ENCODE results near the gene ARHGAP33. TPM values are rescaled to one million over a fixed set of nuclear protein-coding genes. Genes with fewer than 3 reads are reported as not detected.
"Not testable (repeated sequence)": the region's sequence is repeated elsewhere in the genome, so short reads cannot be mapped to it uniquely, and the experiment has no call there.

Gene ARHGAP33
- polyA plus RNA-seq, 1 donor from 2014 or later = 20.5 TPM

DNA sequence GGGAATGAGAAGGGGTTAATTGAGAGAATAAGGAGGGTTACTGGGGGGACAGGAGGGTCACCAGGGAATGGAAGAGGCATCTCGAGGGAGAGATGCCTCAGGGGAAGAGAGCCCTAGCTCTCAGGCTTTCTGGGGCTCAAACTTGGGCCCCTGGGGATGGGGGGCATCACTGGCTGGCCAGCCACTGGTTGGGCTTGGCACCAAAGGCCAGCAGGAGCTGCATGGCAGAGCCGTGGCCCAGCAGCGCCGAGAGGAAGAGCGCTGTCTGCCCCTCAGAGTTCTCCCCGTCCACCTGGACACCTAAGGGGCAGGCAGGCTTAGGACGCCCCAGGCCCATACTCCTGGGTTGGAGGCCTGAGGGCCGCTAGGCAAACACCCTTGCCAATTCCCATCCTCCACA is 17.5 kb downstream of the ARHGAP33 start:
- Histone ChIP-seq H2AFZ (ENCODE audit: low read depth, low read length) (no peak overlapping the region), H3K4me2 (ENCODE audit: low read length) (no peak overlapping the region), H3K9ac (ENCODE audit: low read length) (no peak overlapping the region), H3K4me3 (ENCODE audit: low read length) (no peak overlapping the region), H3K27ac (ENCODE audit: low read length) (no peak overlapping the region), H3K79me2 (replicated peaks; ENCODE audit: insufficient read depth, low read length) (no peaks in the 10 kb centered on the region), H3K9me2 (ENCODE audit: insufficient read depth, low read length) (no peaks in the 10 kb centered on the region), H4K20me1 (ENCODE audit: insufficient read depth) (no peaks in the 10 kb centered on the region), H3K36me3 (ENCODE audit: insufficient read depth, low read length) (no peaks in the 10 kb centered on the region), H3F3A (ENCODE audit: insufficient read depth, low read length, poor library complexity, severe bottlenecking) (no peaks in the 10 kb centered on the region), H3K9me3 (ENCODE audit: low read length) (no peaks in the 10 kb centered on the region), H3K27me3 (ENCODE audit: insufficient read depth, low read depth, low read length) (peaks cover 19% of the 10 kb centered on the region)
- TF ChIP-seq, protein P1, sequence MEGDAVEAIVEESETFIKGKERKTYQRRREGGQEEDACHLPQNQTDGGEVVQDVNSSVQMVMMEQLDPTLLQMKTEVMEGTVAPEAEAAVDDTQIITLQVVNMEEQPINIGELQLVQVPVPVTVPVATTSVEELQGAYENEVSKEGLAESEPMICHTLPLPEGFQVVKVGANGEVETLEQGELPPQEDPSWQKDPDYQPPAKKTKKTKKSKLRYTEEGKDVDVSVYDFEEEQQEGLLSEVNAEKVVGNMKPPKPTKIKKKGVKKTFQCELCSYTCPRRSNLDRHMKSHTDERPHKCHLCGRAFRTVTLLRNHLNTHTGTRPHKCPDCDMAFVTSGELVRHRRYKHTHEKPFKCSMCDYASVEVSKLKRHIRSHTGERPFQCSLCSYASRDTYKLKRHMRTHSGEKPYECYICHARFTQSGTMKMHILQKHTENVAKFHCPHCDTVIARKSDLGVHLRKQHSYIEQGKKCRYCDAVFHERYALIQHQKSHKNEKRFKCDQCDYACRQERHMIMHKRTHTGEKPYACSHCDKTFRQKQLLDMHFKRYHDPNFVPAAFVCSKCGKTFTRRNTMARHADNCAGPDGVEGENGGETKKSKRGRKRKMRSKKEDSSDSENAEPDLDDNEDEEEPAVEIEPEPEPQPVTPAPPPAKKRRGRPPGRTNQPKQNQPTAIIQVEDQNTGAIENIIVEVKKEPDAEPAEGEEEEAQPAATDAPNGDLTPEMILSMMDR (IDR thresholded peaks at IDR 0.05; ENCODE audit: poor library complexity, severe bottlenecking) = no peak
- TF ChIP-seq, protein P2, sequence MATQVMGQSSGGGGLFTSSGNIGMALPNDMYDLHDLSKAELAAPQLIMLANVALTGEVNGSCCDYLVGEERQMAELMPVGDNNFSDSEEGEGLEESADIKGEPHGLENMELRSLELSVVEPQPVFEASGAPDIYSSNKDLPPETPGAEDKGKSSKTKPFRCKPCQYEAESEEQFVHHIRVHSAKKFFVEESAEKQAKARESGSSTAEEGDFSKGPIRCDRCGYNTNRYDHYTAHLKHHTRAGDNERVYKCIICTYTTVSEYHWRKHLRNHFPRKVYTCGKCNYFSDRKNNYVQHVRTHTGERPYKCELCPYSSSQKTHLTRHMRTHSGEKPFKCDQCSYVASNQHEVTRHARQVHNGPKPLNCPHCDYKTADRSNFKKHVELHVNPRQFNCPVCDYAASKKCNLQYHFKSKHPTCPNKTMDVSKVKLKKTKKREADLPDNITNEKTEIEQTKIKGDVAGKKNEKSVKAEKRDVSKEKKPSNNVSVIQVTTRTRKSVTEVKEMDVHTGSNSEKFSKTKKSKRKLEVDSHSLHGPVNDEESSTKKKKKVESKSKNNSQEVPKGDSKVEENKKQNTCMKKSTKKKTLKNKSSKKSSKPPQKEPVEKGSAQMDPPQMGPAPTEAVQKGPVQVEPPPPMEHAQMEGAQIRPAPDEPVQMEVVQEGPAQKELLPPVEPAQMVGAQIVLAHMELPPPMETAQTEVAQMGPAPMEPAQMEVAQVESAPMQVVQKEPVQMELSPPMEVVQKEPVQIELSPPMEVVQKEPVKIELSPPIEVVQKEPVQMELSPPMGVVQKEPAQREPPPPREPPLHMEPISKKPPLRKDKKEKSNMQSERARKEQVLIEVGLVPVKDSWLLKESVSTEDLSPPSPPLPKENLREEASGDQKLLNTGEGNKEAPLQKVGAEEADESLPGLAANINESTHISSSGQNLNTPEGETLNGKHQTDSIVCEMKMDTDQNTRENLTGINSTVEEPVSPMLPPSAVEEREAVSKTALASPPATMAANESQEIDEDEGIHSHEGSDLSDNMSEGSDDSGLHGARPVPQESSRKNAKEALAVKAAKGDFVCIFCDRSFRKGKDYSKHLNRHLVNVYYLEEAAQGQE (IDR thresholded peaks at IDR 0.05; ENCODE audit: borderline replicate concordance) = no peak
- no peak for TF ChIP-seq MXI1 (conservative IDR thresholded peaks at IDR 0.05; ENCODE audit: poor library complexity, severe bottlenecking)
- TF ChIP-seq RAD21 (conservative IDR thresholded peaks at IDR 0.05) = no peak
- no peak for TF ChIP-seq SMC3 (conservative IDR thresholded peaks at IDR 0.05; ENCODE audit: poor library complexity)
- TF ChIP-seq EP300 (conservative IDR thresholded peaks at IDR 0.05; ENCODE audit: poor library complexity, severe bottlenecking) = no peak
- no peak for TF ChIP-seq POLR2AphosphoS5 (IDR thresholded peaks at IDR 0.05)

DNA sequence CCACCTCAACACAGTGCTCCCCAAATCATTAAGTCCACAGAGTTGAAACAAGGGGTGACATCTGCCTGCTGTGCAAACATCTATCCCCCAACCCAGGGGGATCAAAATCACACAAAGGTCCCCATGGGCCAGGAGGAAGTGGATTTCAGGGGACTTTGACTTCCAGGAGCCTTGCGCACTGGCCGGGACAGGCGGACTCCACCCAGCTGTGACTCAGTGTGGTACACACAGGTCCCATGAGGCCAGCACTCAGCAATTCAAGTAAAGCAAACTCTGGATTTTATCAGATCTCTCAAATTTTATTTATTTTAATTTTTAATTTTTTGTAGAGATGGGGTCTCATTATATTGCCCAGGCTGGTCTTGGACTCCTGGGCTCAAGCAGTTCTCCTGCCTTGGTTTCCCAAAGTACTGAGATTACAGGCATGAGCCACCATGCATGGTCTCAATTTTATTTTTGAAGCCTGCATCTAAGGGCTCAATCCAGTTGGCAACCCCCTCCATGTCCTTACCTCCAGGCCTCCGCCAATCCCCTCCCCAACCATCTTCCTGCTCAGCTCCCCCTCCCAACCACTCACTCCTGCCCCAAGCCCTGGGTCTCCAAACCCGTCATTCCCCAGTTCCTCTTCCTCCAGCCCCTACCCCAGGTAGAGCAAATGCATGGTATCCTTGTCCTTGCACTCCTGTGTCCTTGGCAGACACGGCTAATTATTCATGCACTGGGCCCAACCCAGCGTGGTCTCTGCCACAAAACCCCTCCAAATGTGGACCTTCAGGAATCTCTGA is 18.2 kb downstream of the ARHGAP33 start:
- TF ChIP-seq EP300 (conservative IDR thresholded peaks at IDR 0.05; ENCODE audit: poor library complexity, severe bottlenecking) (no peak), TAF1 (IDR thresholded peaks at IDR 0.05; ENCODE audit: low read depth) (no peak), POLR2AphosphoS5 (IDR thresholded peaks at IDR 0.05) (no peak), EZH2 (IDR thresholded peaks at IDR 0.05; ENCODE audit: borderline replicate concordance, insufficient read depth, low read length, poor library complexity, severe bottlenecking) (no peak), MXI1 (conservative IDR thresholded peaks at IDR 0.05; ENCODE audit: poor library complexity, severe bottlenecking) (no peak), RAD21 (conservative IDR thresholded peaks at IDR 0.05) (no peak), SMC3 (conservative IDR thresholded peaks at IDR 0.05; ENCODE audit: poor library complexity) (no peak)
- TF ChIP-seq, protein P2 (IDR thresholded peaks at IDR 0.05; ENCODE audit: borderline replicate concordance) = no peak
- TF ChIP-seq, protein P1 (IDR thresholded peaks at IDR 0.05; ENCODE audit: poor library complexity, severe bottlenecking) = no peak
- Histone ChIP-seq H3K79me2 (replicated peaks; ENCODE audit: insufficient read depth, low read length) (no peaks in the 10 kb centered on the region), H4K20me1 (ENCODE audit: insufficient read depth) (no peaks in the 10 kb centered on the region), H3K9ac (ENCODE audit: low read length) (no peak overlapping the region), H3K9me3 (ENCODE audit: low read length) (no peaks in the 10 kb centered on the region), H3K27me3 (ENCODE audit: insufficient read depth, low read depth, low read length) (peaks cover 19% of the 10 kb centered on the region), H3K4me2 (ENCODE audit: low read length) (no peak overlapping the region), H3K27ac (ENCODE audit: low read length) (no peak overlapping the region), H3K36me3 (ENCODE audit: insufficient read depth, low read length) (no peaks in the 10 kb centered on the region), H2AFZ (ENCODE audit: low read depth, low read length) (no peak overlapping the region), H3F3A (ENCODE audit: insufficient read depth, low read length, poor library complexity, severe bottlenecking) (no peaks in the 10 kb centered on the region), H3K4me3 (ENCODE audit: low read length) (no peak overlapping the region), H3K9me2 (ENCODE audit: insufficient read depth, low read length) (no peaks in the 10 kb centered on the region)

DNA sequence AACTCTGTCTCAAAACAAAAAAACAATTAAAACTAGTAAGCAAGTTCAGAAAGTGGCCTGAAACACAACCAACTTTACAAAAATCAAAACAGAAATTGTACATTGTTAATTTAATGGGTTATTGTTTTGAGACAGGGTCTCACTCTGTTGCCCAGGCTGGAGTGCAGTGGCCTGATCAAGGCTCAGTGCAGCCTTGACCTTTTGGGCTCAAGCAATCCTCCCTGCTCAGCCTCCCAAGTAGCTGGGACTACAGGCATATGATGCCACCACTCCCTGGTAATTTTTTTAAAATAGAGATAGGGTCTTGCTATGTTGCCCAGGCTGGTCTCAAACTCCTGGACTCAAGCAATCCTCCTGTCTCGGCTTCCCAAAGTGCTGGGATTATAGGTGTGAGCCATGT is 20.2 kb downstream of the ARHGAP33 start:
- not testable (repeated sequence) for H3K36me3 ChIP-seq (ENCODE audit: insufficient read depth, low read length); H3K79me2 ChIP-seq (replicated peaks; ENCODE audit: insufficient read depth, low read length); H2AFZ ChIP-seq (ENCODE audit: low read depth, low read length); H3K4me2 ChIP-seq (ENCODE audit: low read length); H3K4me3 ChIP-seq (ENCODE audit: low read length); H3F3A ChIP-seq (ENCODE audit: insufficient read depth, low read length, poor library complexity, severe bottlenecking); H3K27ac ChIP-seq (ENCODE audit: low read length); H3K9me3 ChIP-seq (ENCODE audit: low read length); H4K20me1 ChIP-seq (ENCODE audit: insufficient read depth); H3K9me2 ChIP-seq (ENCODE audit: insufficient read depth, low read length); H3K9ac ChIP-seq (ENCODE audit: low read length)
- H3K27me3 ChIP-seq (ENCODE audit: insufficient read depth, low read depth, low read length) = peaks cover 19% of the 10 kb centered on the region
